ENCODE data around the gene PITPNM3. TPM values are rescaled to one million over a fixed set of nuclear protein-coding genes. Genes with fewer than 3 reads are reported as not detected.

The PITPNM3 gene
- total and polyA plus RNA-seq, 2 experiments from 2014 or later = 1.5 to 2.0 TPM

GRCh38 chr17:6560496-6560895 lies 4.1 kb upstream of the PITPNM3 start:
- Histone ChIP-seq H3K9me2 (replicated peaks; ENCODE audit: insufficient read depth) (no peaks in the 10 kb centered on the region), H3K79me2 (no peaks in the 10 kb centered on the region), H3K36me3 (replicated peaks; ENCODE audit: insufficient read depth, low read depth) (no peaks in the 10 kb centered on the region), H2AFZ (no peak overlapping the region), H3K4me3 (no peak overlapping the region), H4K20me1 (ENCODE audit: insufficient read depth, poor library complexity, severe bottlenecking) (no peaks in the 10 kb centered on the region), H3K9me3 (ENCODE audit: low read depth) (no peaks in the 10 kb centered on the region), H3K27me3 (peaks cover 15% of the 10 kb centered on the region), H3K27ac (no peak overlapping the region), H3K4me2 (no peak overlapping the region), H3K4me1 (ENCODE audit: insufficient read depth) (peaks cover 6% of the 10 kb centered on the region)
- DNase-seq (ENCODE audit: low spot score) = no peak
- 67% methylated on average over 1 of the region's 3 CpGs for WGBS (ENCODE audit: low lambda C conversion rate, missing lambda C conversion rate)
- TF ChIP-seq EZH2 (IDR thresholded peaks at IDR 0.05; ENCODE audit: borderline replicate concordance) (no peak), EZH2phosphoT487 (IDR thresholded peaks at IDR 0.05; ENCODE audit: low read depth, severe bottlenecking, unreplicated experiment) (no peak), CTCF (IDR thresholded peaks at IDR 0.05; ENCODE audit: poor library complexity) (no peak)

- TF ChIP-seq EZH2phosphoT487 (IDR thresholded peaks at IDR 0.05; ENCODE audit: low read depth, severe bottlenecking, unreplicated experiment) (no peak), EZH2 (IDR thresholded peaks at IDR 0.05; ENCODE audit: borderline replicate concordance) (no peak), CTCF (IDR thresholded peaks at IDR 0.05; ENCODE audit: poor library complexity) (no peak)
- peaks cover 22% of the 10 kb centered on the region for H3K27me3 ChIP-seq
- no peaks in the 10 kb centered on the region for H3K36me3 ChIP-seq (replicated peaks; ENCODE audit: insufficient read depth, low read depth)
- no peaks in the 10 kb centered on the region for H4K20me1 ChIP-seq (ENCODE audit: insufficient read depth, poor library complexity, severe bottlenecking)
- DNase-seq (ENCODE audit: low spot score) = no peak
- no peak overlapping the region for H3K4me2 ChIP-seq
- 96% methylated on average over 5 of the region's 5 CpGs for WGBS (ENCODE audit: low lambda C conversion rate, missing lambda C conversion rate)
- H3K4me3 ChIP-seq = no peak overlapping the region
- H3K9me3 ChIP-seq (ENCODE audit: low read depth) = no peaks in the 10 kb centered on the region
- no peaks in the 10 kb centered on the region for H3K79me2 ChIP-seq
- peaks cover 11% of the 10 kb centered on the region for H3K4me1 ChIP-seq (ENCODE audit: insufficient read depth)
- H3K27ac ChIP-seq = no peak overlapping the region
- H3K9me2 ChIP-seq (replicated peaks; ENCODE audit: insufficient read depth) = no peaks in the 10 kb centered on the region
- no peak overlapping the region for H2AFZ ChIP-seq
Measured at GRCh38 chr17:6559753-6560215, 3.4 kb upstream of the PITPNM3 start.

GRCh38 chr17:6558932-6559752 lies 2.8 kb upstream of the PITPNM3 start:
- Histone ChIP-seq H3K27ac (no peak overlapping the region), H4K20me1 (ENCODE audit: insufficient read depth, poor library complexity, severe bottlenecking) (no peaks in the 10 kb centered on the region), H3K4me2 (no peak overlapping the region), H3K9me2 (replicated peaks; ENCODE audit: insufficient read depth) (no peaks in the 10 kb centered on the region), H3K79me2 (no peaks in the 10 kb centered on the region), H3K9me3 (ENCODE audit: low read depth) (no peaks in the 10 kb centered on the region), H3K4me3 (no peak overlapping the region), H3K4me1 (ENCODE audit: insufficient read depth) (peaks cover 11% of the 10 kb centered on the region), H3K27me3 (peaks cover 28% of the 10 kb centered on the region), H2AFZ (no peak overlapping the region), H3K36me3 (replicated peaks; ENCODE audit: insufficient read depth, low read depth) (no peaks in the 10 kb centered on the region)
- no peak for TF ChIP-seq EZH2 (IDR thresholded peaks at IDR 0.05; ENCODE audit: borderline replicate concordance)
- no peak for TF ChIP-seq CTCF (IDR thresholded peaks at IDR 0.05; ENCODE audit: poor library complexity)
- no peak for TF ChIP-seq EZH2phosphoT487 (IDR thresholded peaks at IDR 0.05; ENCODE audit: low read depth, severe bottlenecking, unreplicated experiment)
- DNase-seq (ENCODE audit: low spot score) = no peak
- WGBS (ENCODE audit: low lambda C conversion rate, missing lambda C conversion rate) = 76% methylated on average over 11 of the region's 11 CpGs

Measured in hepatocyte (in vitro differentiated cells).